Stromal cell of bone marrow (primary cell): ENCODE results near the gene CCDC73.
A peak's percentile ranks its signal among the peaks of the same experiment; 100 is the strongest.
"Not testable (repeated sequence)": the region's sequence is repeated elsewhere in the genome, so short reads cannot be mapped to it uniquely, and the experiment has no call there.

Experiments used
- DNase-seq: peaks from one replicate; pipeline ENCODE4 v3.0.0-alpha.2; 2012; ENCODE audit warnings: low read depth

The CCDC73 gene

GRCh38 chr11:32796425-32796824 is 2.0 kb upstream of the CCDC73 start:
- DNase-seq: no peak

DNA sequence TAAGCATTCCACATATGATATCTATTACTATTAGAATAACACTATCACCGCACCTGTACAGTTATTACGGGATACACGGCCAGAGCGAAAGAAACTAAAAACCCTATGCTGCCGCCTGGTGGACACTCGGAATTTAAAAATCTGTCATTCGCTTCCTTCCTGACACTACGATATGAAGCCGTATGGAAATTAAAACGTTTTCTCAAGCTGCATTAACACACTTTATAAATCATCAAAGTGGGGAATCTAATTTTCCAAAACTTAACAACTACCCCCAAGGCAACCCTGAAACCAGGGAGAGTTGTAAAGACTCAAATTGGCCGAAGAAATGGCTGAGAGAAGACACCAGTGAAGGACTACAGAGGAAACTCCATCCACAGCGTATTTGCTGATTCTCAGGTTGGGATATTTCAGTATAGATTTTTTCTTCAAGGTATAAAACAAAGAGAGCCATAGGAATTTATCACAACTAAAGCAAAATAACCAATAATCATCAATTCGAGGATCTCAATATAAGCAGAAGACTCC is 1.4 kb downstream of the CCDC73 start:
- no peak for DNase-seq

GRCh38 chr11:32792111-32792947 is 2.1 kb downstream of the CCDC73 start:
- DNase-seq: no peak

DNA sequence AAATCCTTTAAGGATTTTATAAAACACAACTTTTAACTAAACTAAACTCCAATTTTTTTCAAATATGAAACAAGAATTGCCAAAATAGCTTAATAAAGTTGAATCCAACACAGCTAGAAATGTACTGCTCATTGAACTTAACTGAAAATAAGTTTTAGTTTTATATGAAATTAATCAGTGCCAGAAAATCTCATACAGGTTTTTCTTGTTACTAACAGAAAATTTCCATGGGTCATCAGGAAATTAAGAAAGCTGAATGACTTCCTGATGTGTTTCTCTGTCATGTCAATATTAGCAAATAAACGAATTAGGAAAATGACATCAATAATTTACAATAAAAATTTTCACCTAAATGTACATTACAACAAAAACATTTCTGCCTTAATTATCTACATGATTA is 3.5 kb downstream of the CCDC73 start:
- no peak for DNase-seq

- no peak for DNase-seq
Observed at GRCh38 chr11:32786811-32787210, 7.7 kb downstream of the CCDC73 start.

DNA sequence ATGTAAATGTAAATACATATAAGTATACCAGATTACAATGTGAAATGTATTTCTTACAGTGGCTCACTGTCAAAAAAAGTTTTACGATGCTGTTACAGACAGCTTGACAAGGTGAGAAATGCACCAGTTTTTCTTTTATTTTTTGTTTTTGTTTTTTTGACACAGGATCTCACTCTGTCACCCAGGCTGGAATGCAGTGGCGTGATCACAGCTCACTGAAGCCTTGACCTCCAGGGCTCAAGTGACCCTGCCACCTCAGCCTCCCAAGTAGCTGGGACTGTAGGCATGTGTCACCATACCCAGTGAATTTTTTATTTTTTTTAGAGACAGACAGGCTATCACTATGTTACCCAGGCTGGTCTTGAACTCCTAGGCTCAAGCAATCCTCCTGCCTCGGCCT is 9.2 kb downstream of the CCDC73 start:
- DNase-seq: no peak

DNA sequence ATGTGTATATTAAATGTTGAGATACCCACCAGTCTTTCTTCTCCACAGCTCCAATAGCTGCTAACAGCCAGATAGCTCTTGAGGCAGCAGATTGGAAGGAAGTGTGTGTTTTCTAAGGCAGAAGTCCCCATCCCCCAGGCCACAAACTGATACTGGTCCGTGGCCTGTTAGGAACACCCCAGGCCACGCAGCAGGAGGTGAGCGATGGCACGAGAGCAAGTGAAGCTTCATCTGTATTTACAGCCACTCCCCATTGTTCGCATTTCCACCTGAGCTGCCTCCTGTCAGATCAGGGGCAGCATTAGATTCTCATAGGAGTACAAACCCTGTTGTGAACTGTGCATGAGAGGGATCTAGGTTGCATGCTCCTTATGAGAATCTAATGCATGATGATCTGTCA is 12.7 kb downstream of the CCDC73 start:
- no peak for DNase-seq

GRCh38 chr11:32780839-32781238 is 13.6 kb downstream of the CCDC73 start:
- not testable (repeated sequence) for DNase-seq

DNA sequence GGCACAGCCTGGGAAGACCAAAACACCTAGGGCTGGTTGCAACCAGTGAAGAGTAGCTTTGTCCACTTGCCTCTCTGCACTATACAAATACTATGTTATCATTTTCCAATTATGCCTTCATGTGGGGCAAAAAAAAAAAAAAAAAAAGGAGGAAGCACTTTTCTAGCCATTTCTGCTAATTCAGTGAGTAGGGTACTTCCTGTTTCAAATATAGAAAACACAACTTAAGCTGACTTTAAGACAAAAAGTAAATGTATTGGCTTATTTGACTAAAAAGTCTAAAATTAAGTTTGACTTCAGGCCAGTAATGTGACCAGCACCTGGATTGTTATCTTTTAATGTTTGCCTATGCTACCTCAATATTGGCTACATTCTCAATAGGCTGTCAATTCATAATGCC is 15.3 kb downstream of the CCDC73 start:
- DNase-seq: no peak

DNA sequence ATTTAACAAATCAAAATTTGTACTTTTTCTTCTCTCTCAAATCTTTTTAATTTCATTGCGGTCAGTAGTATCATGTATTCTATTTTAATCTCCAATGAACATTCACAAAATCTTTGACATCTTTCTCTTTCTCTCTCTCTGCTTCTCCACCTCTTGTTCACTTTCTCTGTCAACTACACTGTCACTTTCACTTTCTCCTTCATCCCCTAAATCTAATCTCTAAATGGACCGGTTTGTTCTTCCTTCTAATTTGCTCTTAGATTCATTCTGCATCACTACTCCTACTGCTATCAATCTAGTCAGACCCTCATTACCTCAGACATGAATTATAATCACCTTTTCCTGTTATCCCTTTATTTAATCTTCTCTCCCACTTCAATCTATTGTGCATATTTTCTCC is 18.6 kb downstream of the CCDC73 start:
- no peak for DNase-seq

- no peak for DNase-seq
Observed at GRCh38 chr11:32774081-32774480, 20.4 kb downstream of the CCDC73 start.

DNA sequence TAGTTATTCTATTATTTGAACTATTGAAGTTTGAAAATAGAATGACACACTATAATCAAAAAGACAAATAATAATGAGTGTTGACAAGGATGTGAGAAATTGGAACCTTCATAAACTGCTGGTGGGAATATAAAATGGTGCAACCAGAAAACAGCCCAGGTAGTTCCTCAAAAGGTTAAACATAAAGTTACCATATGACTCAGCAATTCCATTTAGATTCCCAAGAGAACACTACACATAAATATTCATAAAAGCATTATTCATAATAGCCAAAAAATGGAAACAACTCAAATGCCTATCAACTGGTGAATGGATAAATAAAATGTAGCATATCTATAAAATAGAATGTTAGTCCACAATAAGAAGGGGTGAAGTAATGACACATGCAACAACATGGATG is 21.7 kb downstream of the CCDC73 start:
- no peak for DNase-seq

DNA sequence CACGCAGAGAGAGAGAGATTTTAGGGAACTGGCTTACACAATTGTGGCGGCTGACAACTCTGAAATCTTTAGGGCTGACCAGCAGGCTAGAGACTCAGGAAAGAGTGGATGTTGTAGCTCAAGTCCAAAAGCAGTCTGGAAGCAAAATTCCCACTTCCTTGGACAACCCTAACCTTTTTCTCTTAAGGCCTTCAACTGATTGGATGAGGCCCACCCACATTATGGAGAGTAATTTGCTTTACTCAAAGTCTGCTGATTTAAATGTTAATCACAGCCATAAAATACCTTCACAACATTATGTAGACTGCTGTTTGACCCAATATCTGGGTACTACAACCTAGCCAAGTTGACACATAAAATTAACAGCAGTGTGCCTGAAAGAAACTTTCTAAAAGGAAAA is 32.7 kb downstream of the CCDC73 start:
- DNase-seq: not testable (repeated sequence)

GRCh38 chr11:32758291-32758690 is 36.2 kb downstream of the CCDC73 start:
- no peak for DNase-seq

GRCh38 chr11:32753181-32753580 is 41.3 kb downstream of the CCDC73 start:
- DNase-seq: not testable (repeated sequence)

GRCh38 chr11:32752001-32752400 is 42.5 kb downstream of the CCDC73 start:
- no peak for DNase-seq

- DNase-seq: no peak
Observed at GRCh38 chr11:32751381-32751780, 43.1 kb downstream of the CCDC73 start.

GRCh38 chr11:32729976-32730375 is 64.5 kb downstream of the CCDC73 start:
- no peak for DNase-seq

GRCh38 chr11:32723332-32723731 is 71.1 kb downstream of the CCDC73 start:
- DNase-seq: no peak

- no peak for DNase-seq
Observed at GRCh38 chr11:32722255-32722654, 72.2 kb downstream of the CCDC73 start.

GRCh38 chr11:32713496-32713895 is 81.0 kb downstream of the CCDC73 start:
- DNase-seq: no peak

GRCh38 chr11:32708978-32709377 is 85.5 kb downstream of the CCDC73 start:
- not testable (repeated sequence) for DNase-seq

GRCh38 chr11:32706985-32707741 is 87.3 kb downstream of the CCDC73 start:
- DNase-seq: peak; percentile 58
